Upper lobe of right lung (tissue), 1 donor: ENCODE results near the gene KATNAL1. TPM values are rescaled to one million over a fixed set of nuclear protein-coding genes. Genes with fewer than 3 reads are reported as not detected.

Experiments
- ATAC-seq: fragments of 200-7000 bp; cut with Tn5 transposase; one replicate; pipeline ENCODE4 v1.9.1; 2020; ENCODE audit warnings: mild to moderate bottlenecking, moderate library complexity
- DNase-seq: peaks from one replicate; pipeline ENCODE4 v3.0.0-alpha.2; 2020
- H3K27ac ChIP-seq: fragments of 200-600 bp; one replicate; pipeline ENCODE4 v1.8.0; 2022
- H3K27me3 ChIP-seq: fragments of 200-600 bp; one replicate; pipeline ENCODE4 v1.8.0; 2022; ENCODE audit warnings: mild to moderate bottlenecking
- H3K36me3 ChIP-seq: fragments of 200-600 bp; one replicate; pipeline ENCODE4 v1.8.0; 2022
- H3K4me1 ChIP-seq: fragments of 200-600 bp; one replicate; pipeline ENCODE4 v1.8.0; 2022
- H3K4me3 ChIP-seq: fragments of 200-600 bp; one replicate; pipeline ENCODE4 v1.8.0; 2022; ENCODE audit warnings: mild to moderate bottlenecking
- H3K9me3 ChIP-seq: fragments of 200-600 bp; one replicate; pipeline ENCODE4 v1.8.0; 2022
- CTCF ChIP-seq: fragments of 200-600 bp; IDR thresholded peaks from one replicate; pipeline ENCODE4 v1.8.0; 2022; ENCODE audit warnings: antibody characterized with exemption
- intact Hi-C: fragments of 100-400 bp; cut with DNase I; formaldehyde crosslinking; loops from one replicate; pipeline ENCODE4 v1.11.0; 2022
- total RNA-seq: library from RNA; stranded (reverse); fragmentation: NEBNext Ultra II Directional; extraction: Animal tissue kit (Norgen Biotek cat#: 25700); gene quantifications from one replicate; pipeline ENCODE4 v1.2.1, GENCODE V29; 2021
- donor health status: DM: no; HTN: yes; CAD: no; lungs with severe emphysema.

KATNAL1 gene
- total RNA-seq, 1 donor from 2014 or later: 17.5 TPM

- Histone ChIP-seq H3K4me3 (no peak overlapping the region), H3K27me3 (no peaks in the 10 kb centered on the region), H3K9me3 (peaks cover 3% of the 10 kb centered on the region), H3K4me1 (no peaks in the 10 kb centered on the region), H3K27ac (no peak overlapping the region), H3K36me3 (no peaks in the 10 kb centered on the region)
- TF ChIP-seq CTCF: no peak
- intact Hi-C loops: no loop called here
- DNase-seq (no peak), ATAC-seq (no peak)
Observed at GRCh38 chr13:30353060-30353459, 45.7 kb upstream of the KATNAL1 start.

GRCh38 chr13:30352121-30352520, 44.8 kb upstream of the KATNAL1 start:
- Histone ChIP-seq H3K4me3 (no peak overlapping the region), H3K27ac (no peak overlapping the region), H3K36me3 (no peaks in the 10 kb centered on the region), H3K27me3 (no peaks in the 10 kb centered on the region), H3K9me3 (peaks cover 3% of the 10 kb centered on the region), H3K4me1 (no peaks in the 10 kb centered on the region)
- intact Hi-C loops: no loop called here
- ATAC-seq: no peak
- DNase-seq: no peak
- TF ChIP-seq CTCF: no peak

GRCh38 chr13:30346789-30347167, 39.4 kb upstream of the KATNAL1 start:
- Histone ChIP-seq H3K4me3 (no peak overlapping the region), H3K27me3 (no peaks in the 10 kb centered on the region), H3K27ac (no peak overlapping the region), H3K36me3 (no peaks in the 10 kb centered on the region), H3K9me3 (no peaks in the 10 kb centered on the region), H3K4me1 (peaks cover 4% of the 10 kb centered on the region)
- TF ChIP-seq CTCF: no peak
- intact Hi-C loops: no loop called here
- DNase-seq (no peak), ATAC-seq (no peak)

GRCh38 chr13:30346153-30346788, 38.9 kb upstream of the KATNAL1 start:
- intact Hi-C loops: no loop called here
- no peaks in the 10 kb centered on the region for H3K27me3 ChIP-seq
- ATAC-seq (peak; percentile 73), DNase-seq (no peak)
- no peak overlapping the region for H3K4me3 ChIP-seq
- H3K4me1 ChIP-seq: peaks cover 7% of the 10 kb centered on the region
- H3K27ac ChIP-seq: no peak overlapping the region
- TF ChIP-seq CTCF: no peak
- H3K36me3 ChIP-seq: no peaks in the 10 kb centered on the region
- no peaks in the 10 kb centered on the region for H3K9me3 ChIP-seq

- Histone ChIP-seq H3K4me3 (no peak overlapping the region), H3K27ac (no peak overlapping the region), H3K36me3 (no peaks in the 10 kb centered on the region), H3K9me3 (no peaks in the 10 kb centered on the region), H3K27me3 (no peaks in the 10 kb centered on the region), H3K4me1 (peaks cover 14% of the 10 kb centered on the region)
- DNase-seq (no peak), ATAC-seq (no peak)
- intact Hi-C loops: no loop called here
- TF ChIP-seq CTCF: no peak
Observed at GRCh38 chr13:30345426-30346100, 38.2 kb upstream of the KATNAL1 start.
